Large intestine (tissue), 3 donors: ENCODE results near the gene ADAMTS13. TPM values are rescaled to one million over a fixed set of nuclear protein-coding genes. Genes with fewer than 3 reads are reported as not detected.

Experiments
- DNase-seq, 2 donors: peaks; one replicate each; pipeline versions ENCODE4 v3.0.0 to v3.0.0-alpha.2; 2013
- H3K27ac ChIP-seq: one replicate; pipeline ENCODE4 v1.5.1; 2013; ENCODE audit warnings: low read length
- H3K27me3 ChIP-seq: 2 replicates; pipeline ENCODE4 v1.6.1; 2013; ENCODE audit warnings: low read length; ENCODE audit not compliant: control insufficient read depth, insufficient read depth
- H3K36me3 ChIP-seq: 2 replicates; pipeline ENCODE4 v1.6.1; 2013; ENCODE audit warnings: low read length; ENCODE audit not compliant: control insufficient read depth, insufficient read depth
- H3K4me1 ChIP-seq: one replicate; pipeline ENCODE4 v1.6.1; 2013; ENCODE audit warnings: low read length; ENCODE audit not compliant: control insufficient read depth, insufficient read depth
- H3K4me3 ChIP-seq: one replicate; pipeline ENCODE4 v1.5.1; 2013; ENCODE audit warnings: low read length
- H3K9me3 ChIP-seq: one replicate; pipeline ENCODE4 v1.6.1; 2013; ENCODE audit warnings: mild to moderate bottlenecking, low read depth, low read length, moderate library complexity; ENCODE audit not compliant: control insufficient read depth
- WGBS: methylation state at CpG from one replicate; pipeline ENCODE4 v1.1.5; 2013; ENCODE audit warnings: low lambda C conversion rate; ENCODE audit not compliant: insufficient coverage; 5-methylcytosine and 5-hydroxymethylcytosine counted together
- polyA plus RNA-seq: library from polyadenylated mRNA; unstranded; fragments of 120-200 nt; gene quantifications from one replicate; pipeline ENCODE4 v1.2.1, GENCODE V29; 2013

ADAMTS13 gene
- polyA plus RNA-seq, 1 donor = 10.4 TPM

DNA sequence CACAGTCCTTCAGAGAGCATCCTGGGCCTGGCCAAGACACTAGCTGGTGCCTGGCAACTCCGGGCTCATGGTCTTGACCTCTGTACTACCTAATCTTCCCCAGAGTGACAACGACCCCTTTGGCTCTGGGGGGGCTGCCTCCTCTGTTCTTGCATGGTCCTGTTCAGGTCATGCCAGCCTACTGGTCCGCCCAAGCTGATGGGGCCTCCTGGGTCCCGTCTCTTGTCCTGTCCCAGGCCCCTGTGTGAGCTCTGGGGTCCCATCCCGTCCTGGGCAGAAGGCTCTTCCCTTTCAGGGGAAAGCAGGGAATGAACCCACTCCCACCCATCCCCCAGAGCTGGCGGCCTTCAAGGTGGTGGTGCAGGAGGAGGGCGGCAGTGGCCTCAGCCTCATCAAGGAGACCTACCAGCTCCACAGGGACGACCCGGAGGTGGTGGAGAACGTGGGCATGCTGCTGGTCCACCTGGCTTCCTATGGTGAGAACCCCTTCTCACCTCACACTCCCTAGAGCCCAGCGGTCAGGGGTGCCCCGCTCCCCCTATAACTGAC lies 17.6 kb upstream of the ADAMTS13 start:
- Histone ChIP-seq H3K27ac (no peak overlapping the region), H3K36me3 (peaks cover 53% of the 10 kb centered on the region), H3K4me3 (no peak overlapping the region), H3K27me3 (no peaks in the 10 kb centered on the region), H3K9me3 (no peaks in the 10 kb centered on the region), H3K4me1 (no peaks in the 10 kb centered on the region)
- no peak for DNase-seq
- WGBS = no CpG with 5 or more reads among the region's 12 CpGs

DNA sequence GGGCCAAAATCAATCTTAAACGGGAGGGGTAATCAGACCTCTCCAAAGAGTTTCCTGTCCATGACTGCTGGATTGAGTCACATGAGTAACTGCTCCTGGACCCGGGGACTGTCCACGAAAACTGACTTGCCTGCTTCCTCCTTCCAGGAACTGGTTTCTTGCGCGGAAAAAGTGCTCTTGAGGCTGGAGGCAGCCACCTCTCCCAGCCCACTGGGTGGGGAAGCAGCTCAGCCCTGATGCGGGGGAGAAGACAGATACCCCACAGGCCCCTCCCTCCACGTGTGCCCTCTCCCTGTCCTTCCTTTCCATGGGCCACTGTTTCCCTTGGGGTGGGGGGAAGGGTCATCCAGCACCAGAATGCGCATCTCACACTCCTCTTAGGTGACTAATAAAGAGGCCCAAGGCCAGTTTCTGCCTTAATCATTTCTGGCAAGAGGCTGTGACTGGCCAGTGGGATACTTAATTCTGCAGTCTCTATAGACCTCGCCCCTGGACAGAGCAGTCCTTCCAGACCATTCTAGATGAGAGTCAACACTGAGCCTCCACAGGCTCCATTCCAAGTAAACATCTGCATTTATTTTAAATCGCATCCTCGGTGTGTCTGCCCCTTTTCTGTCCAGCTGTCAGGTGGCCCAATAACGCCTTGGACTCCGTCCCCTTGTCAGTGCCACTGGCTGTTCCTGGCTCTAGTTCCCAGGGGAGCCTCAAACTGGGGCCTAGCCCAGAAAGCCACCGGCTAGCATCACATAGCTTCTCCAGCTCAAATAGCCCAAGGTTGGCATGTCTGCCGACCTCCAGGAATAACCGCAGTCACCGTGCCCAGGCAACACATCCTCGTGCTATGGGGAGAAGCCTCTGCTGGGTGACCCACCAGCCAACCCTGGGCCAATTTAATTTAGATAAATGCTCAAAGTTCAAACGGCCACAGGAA lies 16.4 kb upstream of the ADAMTS13 start:
- Histone ChIP-seq H3K4me3 (no peak overlapping the region), H3K9me3 (no peaks in the 10 kb centered on the region), H3K27me3 (no peaks in the 10 kb centered on the region), H3K4me1 (no peaks in the 10 kb centered on the region), H3K27ac (no peak overlapping the region), H3K36me3 (peaks cover 62% of the 10 kb centered on the region)
- 100% methylated on average over 1 of the region's 19 CpGs for WGBS
- no peak for DNase-seq

- Histone ChIP-seq H3K36me3 (peaks cover 69% of the 10 kb centered on the region), H3K27ac (no peak overlapping the region), H3K9me3 (no peaks in the 10 kb centered on the region), H3K4me3 (no peak overlapping the region), H3K4me1 (no peaks in the 10 kb centered on the region), H3K27me3 (no peaks in the 10 kb centered on the region)
- DNase-seq = peak; percentile 66
- WGBS = no CpG with 5 or more reads among the region's 24 CpGs
Measured at GRCh38 chr9:133406480-133407307, 15.5 kb upstream of the ADAMTS13 start.

DNA sequence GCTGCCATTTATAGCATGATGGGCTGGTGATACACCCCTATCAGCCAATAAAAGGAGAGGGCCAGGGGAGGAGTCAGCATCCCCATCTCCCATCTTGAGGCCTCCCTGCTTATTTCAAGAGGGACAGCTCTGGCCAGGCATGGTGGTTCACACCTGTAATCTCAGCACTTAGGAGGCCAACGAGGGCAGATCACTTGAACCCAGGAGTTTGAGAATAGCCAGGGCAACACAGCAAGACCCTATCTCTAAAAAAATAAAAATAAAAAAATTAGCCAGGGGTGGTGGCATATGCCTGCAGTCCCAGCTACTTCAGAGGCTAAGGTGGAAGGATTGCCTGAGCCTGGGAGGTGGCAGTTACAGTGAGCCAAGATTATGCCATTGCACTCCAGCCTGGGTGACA lies 14.1 kb upstream of the ADAMTS13 start:
- no peak for DNase-seq
- Histone ChIP-seq H3K4me3 (no peak overlapping the region), H3K9me3 (no peaks in the 10 kb centered on the region), H3K27me3 (no peaks in the 10 kb centered on the region), H3K36me3 (peaks cover 78% of the 10 kb centered on the region), H3K4me1 (no peaks in the 10 kb centered on the region), H3K27ac (no peak overlapping the region)
- WGBS = no CpG with 5 or more reads among the region's 1 CpG

DNA sequence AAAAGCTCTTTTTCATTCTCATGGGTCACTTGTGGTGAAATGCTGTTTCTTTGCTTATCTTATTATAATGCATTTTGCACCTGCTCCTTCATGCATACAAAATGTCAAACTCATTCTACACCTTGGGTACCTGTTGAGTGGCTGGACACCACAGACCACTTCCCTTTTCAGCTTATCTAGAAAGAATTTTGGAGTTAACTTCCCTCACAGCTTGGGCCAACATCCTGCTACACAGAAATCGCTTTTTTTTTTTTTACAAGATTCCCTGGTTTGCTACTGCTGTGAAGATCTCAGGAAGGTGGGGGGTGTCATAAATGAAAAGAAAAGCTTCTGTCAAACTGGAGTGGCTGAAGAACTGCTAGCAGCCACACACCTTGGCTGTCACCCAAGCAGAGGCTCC lies 7.0 kb upstream of the ADAMTS13 start:
- H3K27me3 ChIP-seq = no peaks in the 10 kb centered on the region
- no peak for DNase-seq
- WGBS = no CpG with 5 or more reads among the region's 1 CpG
- no peak overlapping the region for H3K4me3 ChIP-seq
- H3K36me3 ChIP-seq = peaks cover 50% of the 10 kb centered on the region
- peaks cover 8% of the 10 kb centered on the region for H3K4me1 ChIP-seq
- H3K9me3 ChIP-seq = no peaks in the 10 kb centered on the region
- H3K27ac ChIP-seq = no peak overlapping the region

GRCh38 chr9:133417541-133418461 lies 4.4 kb upstream of the ADAMTS13 start, which contains the start of gene REXO4:
Gene REXO4, minus strand, starts transcription at chr9:133418010. Its CDS starts 166 bp downstream, at chr9:133417844.
- no CpG with 5 or more reads among the region's 75 CpGs for WGBS
- Histone ChIP-seq H3K36me3 (peaks cover 26% of the 10 kb centered on the region), H3K4me1 (peaks cover 8% of the 10 kb centered on the region), H3K4me3 (peak within 1 kb of the TSS; percentile 71), H3K9me3 (no peaks in the 10 kb centered on the region), H3K27ac (peak within 1 kb of the TSS; percentile 96), H3K27me3 (no peaks in the 10 kb centered on the region)
- DNase-seq = peak; percentile 74 to 93

- Histone ChIP-seq H3K27me3 (no peaks in the 10 kb centered on the region), H3K4me1 (peaks cover 8% of the 10 kb centered on the region), H3K4me3 (peak overlapping the region; percentile 71), H3K9me3 (no peaks in the 10 kb centered on the region), H3K36me3 (peaks cover 18% of the 10 kb centered on the region), H3K27ac (peak overlapping the region; percentile 96)
- DNase-seq = peak in 1 of 2 donors; percentile 71
- no CpG with 5 or more reads among the region's 13 CpGs for WGBS
Measured at GRCh38 chr9:133419005-133419404, 3.2 kb upstream of the ADAMTS13 start.

GRCh38 chr9:133420392-133420827 lies 1.8 kb upstream of the ADAMTS13 start:
- 93% methylated on average over 3 of the region's 5 CpGs for WGBS
- H3K4me3 ChIP-seq = no peak overlapping the region
- peaks cover 8% of the 10 kb centered on the region for H3K4me1 ChIP-seq
- no peak overlapping the region for H3K27ac ChIP-seq
- no peak for DNase-seq
- H3K9me3 ChIP-seq = no peaks in the 10 kb centered on the region
- no peaks in the 10 kb centered on the region for H3K27me3 ChIP-seq
- peaks cover 4% of the 10 kb centered on the region for H3K36me3 ChIP-seq

GRCh38 chr9:133423216-133423615 lies 1.0 kb downstream of the ADAMTS13 start:
- Histone ChIP-seq H3K9me3 (no peaks in the 10 kb centered on the region), H3K27ac (no peak overlapping the region), H3K36me3 (no peaks in the 10 kb centered on the region), H3K27me3 (peaks cover 10% of the 10 kb centered on the region), H3K4me1 (peaks cover 8% of the 10 kb centered on the region), H3K4me3 (no peak overlapping the region)
- WGBS = no CpG with 5 or more reads among the region's 3 CpGs
- DNase-seq = no peak
